ENCODE results near the gene ANKRD50. TPM values are rescaled to one million over a fixed set of nuclear protein-coding genes. Genes with fewer than 3 reads are reported as not detected.

ANKRD50 gene
- total RNA-seq, 1 experiment from 2014 or later: 16.5 TPM

- ChIA-PET POLR2A (no interaction called here), RAD21 (ENCODE audit: low non-redundant PET in 1 of 2, low total read pairs in 2 of 2, uncharacterized antibody in 2 of 2, unreplicated experiment in 2 of 2) (no interaction called here), CTCF (no interaction called here)
- Histone ChIP-seq H3K9me2 (ENCODE audit: insufficient read depth) (no peaks in the 10 kb centered on the region), H3K36me3 (ENCODE audit: control insufficient read depth in 1 of 2, insufficient read depth in 2 of 2, low read length in 2 of 2) (no peaks in the 10 kb centered on the region), H3K27ac (ENCODE audit: low read depth, low read length) (no peak overlapping the region), H3K4me2 (ENCODE audit: low read length) (no peak overlapping the region), H3K79me2 (ENCODE audit: insufficient read depth, low read length) (no peaks in the 10 kb centered on the region), H4K20me1 (ENCODE audit: insufficient read depth) (no peaks in the 10 kb centered on the region), H3K4me3 (replicated peaks in 1 of 2; ENCODE audit: low read depth in 1 of 2, low read length in 2 of 2) (no peak overlapping the region), H3K9ac (ENCODE audit: low read length) (no peak overlapping the region), H3K4me1 (ENCODE audit: control insufficient read depth in 1 of 2, insufficient read depth in 2 of 2, low read length in 2 of 2) (no peaks in the 10 kb centered on the region), H3K27me3 (ENCODE audit: insufficient read depth, low read length) (no peaks in the 10 kb centered on the region), H3K9me3 (ENCODE audit: control insufficient read depth in 1 of 2, insufficient read depth in 1 of 2, low read depth in 1 of 2, low read length in 2 of 2) (no peaks in the 10 kb centered on the region), H2AFZ (ENCODE audit: low read depth, low read length, poor library complexity, severe bottlenecking) (no peak overlapping the region)
- no TSS peak for BruUV-seq (replicated peaks)
- DNase-seq (ENCODE audit: low read depth, low spot score) (no peak), ATAC-seq (no peak)
- TF ChIP-seq RAD21 (IDR thresholded peaks at IDR 0.05; ENCODE audit: low read depth): no peak
- TF ChIP-seq ZNF274 (IDR thresholded peaks at IDR 0.05; ENCODE audit: low read depth, low read length): no peak
- TF ChIP-seq ZFX (IDR thresholded peaks at IDR 0.05): no peak
- no peak for TF ChIP-seq CTCF (IDR thresholded peaks at IDR 0.05 in 2 of 3, conservative IDR thresholded peaks at IDR 0.05 in 1 of 3; ENCODE audit: borderline replicate concordance in 1 of 3, insufficient read depth in 1 of 3, low read depth in 2 of 3, low read length in 2 of 3)
- TF ChIP-seq EZH2phosphoT487 (IDR thresholded peaks at IDR 0.05; ENCODE audit: borderline replicate concordance): no peak
- TF ChIP-seq ELF1 (IDR thresholded peaks at IDR 0.05; ENCODE audit: borderline replicate concordance, low read depth): no peak
- intact Hi-C loops (cut with micrococcal nuclease): no loop called here
These were observed 42.1 kb upstream of the ANKRD50 start for GRCh38 chr4:124754681-124755080.

GRCh38 chr4:124753941-124754581 is 41.5 kb upstream of the ANKRD50 start:
- no peaks in the 10 kb centered on the region for H3K4me1 ChIP-seq (ENCODE audit: control insufficient read depth in 1 of 2, insufficient read depth in 2 of 2, low read length in 2 of 2)
- no TSS peak for BruUV-seq (replicated peaks)
- H3K27ac ChIP-seq (ENCODE audit: low read depth, low read length): no peak overlapping the region
- H3K36me3 ChIP-seq (ENCODE audit: control insufficient read depth in 1 of 2, insufficient read depth in 2 of 2, low read length in 2 of 2): no peaks in the 10 kb centered on the region
- no peak overlapping the region for H2AFZ ChIP-seq (ENCODE audit: low read depth, low read length, poor library complexity, severe bottlenecking)
- DNase-seq (ENCODE audit: low read depth, low spot score): no peak
- POLR2A ChIA-PET: no interaction called here
- no peaks in the 10 kb centered on the region for H3K9me2 ChIP-seq (ENCODE audit: insufficient read depth)
- H3K79me2 ChIP-seq (ENCODE audit: insufficient read depth, low read length): no peaks in the 10 kb centered on the region
- no peak overlapping the region for H3K9ac ChIP-seq (ENCODE audit: low read length)
- H3K4me3 ChIP-seq (replicated peaks in 1 of 2; ENCODE audit: low read depth in 1 of 2, low read length in 2 of 2): no peak overlapping the region
- RAD21 ChIA-PET (ENCODE audit: low non-redundant PET in 1 of 2, low total read pairs in 2 of 2, uncharacterized antibody in 2 of 2, unreplicated experiment in 2 of 2): no interaction called here
- intact Hi-C loops (cut with micrococcal nuclease): no loop called here
- H3K4me2 ChIP-seq (ENCODE audit: low read length): no peak overlapping the region
- no peaks in the 10 kb centered on the region for H3K9me3 ChIP-seq (ENCODE audit: control insufficient read depth in 1 of 2, insufficient read depth in 1 of 2, low read depth in 1 of 2, low read length in 2 of 2)
- ATAC-seq: no peak
- CTCF ChIA-PET: no interaction called here
- no peaks in the 10 kb centered on the region for H4K20me1 ChIP-seq (ENCODE audit: insufficient read depth)
- no peaks in the 10 kb centered on the region for H3K27me3 ChIP-seq (ENCODE audit: insufficient read depth, low read length)
- TF ChIP-seq CEBPB (IDR thresholded peaks at IDR 0.05; ENCODE audit: low read depth) (no peak), POLR2AphosphoS5 (IDR thresholded peaks at IDR 0.05; ENCODE audit: low read depth, low read length) (no peak), EGR1 (IDR thresholded peaks at IDR 0.05; ENCODE audit: low read depth) (no peak), ZFX (IDR thresholded peaks at IDR 0.05) (no peak), FOSL1 (IDR thresholded peaks at IDR 0.05; ENCODE audit: low read depth) (no peak), CBX3 (IDR thresholded peaks at IDR 0.05; ENCODE audit: low read depth) (no peak), ZBTB33 (IDR thresholded peaks at IDR 0.05; ENCODE audit: extremely low read depth, insufficient replicate concordance, low read length) (no peak), SP1 (IDR thresholded peaks at IDR 0.05; ENCODE audit: low read depth) (no peak), CTCF (IDR thresholded peaks at IDR 0.05 in 2 of 3, conservative IDR thresholded peaks at IDR 0.05 in 1 of 3; ENCODE audit: borderline replicate concordance in 1 of 3, insufficient read depth in 1 of 3, low read depth in 2 of 3, low read length in 2 of 3) (no peak), EZH2phosphoT487 (IDR thresholded peaks at IDR 0.05; ENCODE audit: borderline replicate concordance) (no peak), JUND (IDR thresholded peaks at IDR 0.05) (no peak)

All from HCT116 (cell line).